H1 (cell line): ENCODE results near the gene AMER2. TPM values are rescaled to one million over a fixed set of nuclear protein-coding genes. Genes with fewer than 3 reads are reported as not detected.
A peak's percentile ranks its signal among the peaks of the same experiment; 100 is the strongest.

Experiments used
- PHF8 ChIP-seq: fragments of 200-600 bp; sonication (generic); conservative IDR thresholded peaks from 2 replicates; pipeline ENCODE4 v1.7.1; 2012; ENCODE audit warnings: low read depth, mild to moderate bottlenecking, inconsistent platforms, low read length, moderate library complexity
- polyA plus RNA-seq, 7 experiments: library from polyadenylated mRNA; depleted of rRNA in 3 of 7; stranded (reverse) in 5 of 7; unstranded in 2 of 7; fragments of >200 nt in 5 of 7; fragments of 200-250 nt in 2 of 7; gene quantifications; 1 replicate in 5 of 7; 2 replicates in 1 of 7; 4 replicates in 1 of 7; pipeline versions ENCODE4 v1.2.1 to v1.2.3, GENCODE V29; 2011 to 2013; ENCODE audit warnings: missing spikeins in 2 of 7, mixed read lengths in 2 of 7
- total RNA-seq: library from RNA; stranded (reverse); fragmentation: NEBNext Ultra II Directional; extraction: Animal tissue kit (Norgen Biotek cat#: 25700); gene quantifications from 2 replicates; pipeline ENCODE4 v1.2.1, GENCODE V29; 2021

The AMER2 gene
- total and polyA plus RNA-seq, 2 of the 8 experiments (the other 6 are each of a cell fraction or from before 2014, with no cell fraction given): 0.14 to 0.50 TPM

GRCh38 chr13:25170554-25171111 is 1.5 kb downstream of the AMER2 start (continued):
- 0 out of 2 replicates have a peak, but pooled peaks have one; percentile 21 for TF ChIP-seq PHF8
